ENCODE results near the gene PLPPR3.

PLPPR3 gene

GRCh38 chr19:807627-808422, 13.9 kb downstream of the PLPPR3 start:
- ATAC-seq: no peak
- TF ChIP-seq ZNF565 (CRISPR knock-in tag; conservative IDR thresholded peaks at IDR 0.05; ENCODE audit: low read depth) (no peak), ZFP30 (CRISPR knock-in tag; IDR thresholded peaks at IDR 0.05) (no peak), ZC3H10 (CRISPR knock-in tag; IDR thresholded peaks at IDR 0.05) (no peak), BACH2 (CRISPR knock-in tag; IDR thresholded peaks at IDR 0.05; ENCODE audit: borderline replicate concordance) (no peak), PATZ1 (CRISPR knock-in tag; IDR thresholded peaks at IDR 0.05; ENCODE audit: borderline replicate concordance) (no peak), OSR1 (CRISPR knock-in tag; IDR thresholded peaks at IDR 0.05) (no peak), TCF4 (CRISPR knock-in tag; IDR thresholded peaks at IDR 0.05; ENCODE audit: borderline replicate concordance) (no peak), GLIS3 (CRISPR knock-in tag; IDR thresholded peaks at IDR 0.05) (no peak), ZFP3 (CRISPR knock-in tag; IDR thresholded peaks at IDR 0.05) (no peak), ARNTL (CRISPR knock-in tag; IDR thresholded peaks at IDR 0.05; ENCODE audit: borderline replicate concordance, low read depth) (no peak), PPARA (CRISPR knock-in tag; IDR thresholded peaks at IDR 0.05; ENCODE audit: borderline replicate concordance) (no peak), ZNF70 (CRISPR knock-in tag; IDR thresholded peaks at IDR 0.05) (no peak), CSDC2 (CRISPR knock-in tag; IDR thresholded peaks at IDR 0.05) (no peak), SNAI2 (CRISPR knock-in tag; IDR thresholded peaks at IDR 0.05) (no peak), ZNF8 (CRISPR knock-in tag; IDR thresholded peaks at IDR 0.05) (no peak), RARB (CRISPR knock-in tag; IDR thresholded peaks at IDR 0.05) (no peak), ISL1 (CRISPR knock-in tag; IDR thresholded peaks at IDR 0.05) (no peak), POU6F1 (CRISPR knock-in tag; IDR thresholded peaks at IDR 0.05; ENCODE audit: borderline replicate concordance, low read depth) (no peak)

- TF ChIP-seq POU6F1 (CRISPR knock-in tag; IDR thresholded peaks at IDR 0.05; ENCODE audit: borderline replicate concordance, low read depth) (no peak), CSDC2 (CRISPR knock-in tag; IDR thresholded peaks at IDR 0.05) (no peak), OSR1 (CRISPR knock-in tag; IDR thresholded peaks at IDR 0.05) (no peak), TSHZ2 (CRISPR knock-in tag; IDR thresholded peaks at IDR 0.05) (no peak), CREB5 (CRISPR knock-in tag; IDR thresholded peaks at IDR 0.05; ENCODE audit: low read depth) (no peak), GLIS3 (CRISPR knock-in tag; IDR thresholded peaks at IDR 0.05) (no peak), ZC3H10 (CRISPR knock-in tag; IDR thresholded peaks at IDR 0.05) (no peak), PPARA (CRISPR knock-in tag; IDR thresholded peaks at IDR 0.05; ENCODE audit: borderline replicate concordance) (no peak), ZFP30 (CRISPR knock-in tag; IDR thresholded peaks at IDR 0.05) (no peak), SNAI2 (CRISPR knock-in tag; IDR thresholded peaks at IDR 0.05) (no peak), ZFP3 (CRISPR knock-in tag; IDR thresholded peaks at IDR 0.05) (no peak), BACH2 (CRISPR knock-in tag; IDR thresholded peaks at IDR 0.05; ENCODE audit: borderline replicate concordance) (no peak), RARB (CRISPR knock-in tag; IDR thresholded peaks at IDR 0.05) (no peak), CSRNP3 (CRISPR knock-in tag; IDR thresholded peaks at IDR 0.05) (no peak), TOX (CRISPR knock-in tag; IDR thresholded peaks at IDR 0.05; ENCODE audit: borderline replicate concordance) (no peak), ZNF70 (CRISPR knock-in tag; IDR thresholded peaks at IDR 0.05) (no peak)
Measured at GRCh38 chr19:806815-807421, 14.8 kb downstream of the PLPPR3 start.

More at GRCh38 chr19:806815-807421, 14.8 kb downstream of the PLPPR3 start:
- no peak for ATAC-seq

Data from SK-N-SH treated with all-trans-retinoic acid at 6 μM for 48 hours (cell line).